ENCODE results near the gene EXOC7.

- TF ChIP-seq CTCF (IDR thresholded peaks at IDR 0.05) (no peak), POLR2A (IDR thresholded peaks at IDR 0.05) (no peak), POLR2AphosphoS5 (IDR thresholded peaks at IDR 0.05) (no peak)
Measured at GRCh38 chr17:76150712-76151622, 47.4 kb upstream of the EXOC7 start.

Data from breast epithelium (tissue), 3 donors.